Measurements from ENCODE around the gene RPUSD3.

RPUSD3 gene, protein sequence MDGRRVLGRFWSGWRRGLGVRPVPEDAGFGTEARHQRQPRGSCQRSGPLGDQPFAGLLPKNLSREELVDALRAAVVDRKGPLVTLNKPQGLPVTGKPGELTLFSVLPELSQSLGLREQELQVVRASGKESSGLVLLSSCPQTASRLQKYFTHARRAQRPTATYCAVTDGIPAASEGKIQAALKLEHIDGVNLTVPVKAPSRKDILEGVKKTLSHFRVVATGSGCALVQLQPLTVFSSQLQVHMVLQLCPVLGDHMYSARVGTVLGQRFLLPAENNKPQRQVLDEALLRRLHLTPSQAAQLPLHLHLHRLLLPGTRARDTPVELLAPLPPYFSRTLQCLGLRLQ

DNA sequence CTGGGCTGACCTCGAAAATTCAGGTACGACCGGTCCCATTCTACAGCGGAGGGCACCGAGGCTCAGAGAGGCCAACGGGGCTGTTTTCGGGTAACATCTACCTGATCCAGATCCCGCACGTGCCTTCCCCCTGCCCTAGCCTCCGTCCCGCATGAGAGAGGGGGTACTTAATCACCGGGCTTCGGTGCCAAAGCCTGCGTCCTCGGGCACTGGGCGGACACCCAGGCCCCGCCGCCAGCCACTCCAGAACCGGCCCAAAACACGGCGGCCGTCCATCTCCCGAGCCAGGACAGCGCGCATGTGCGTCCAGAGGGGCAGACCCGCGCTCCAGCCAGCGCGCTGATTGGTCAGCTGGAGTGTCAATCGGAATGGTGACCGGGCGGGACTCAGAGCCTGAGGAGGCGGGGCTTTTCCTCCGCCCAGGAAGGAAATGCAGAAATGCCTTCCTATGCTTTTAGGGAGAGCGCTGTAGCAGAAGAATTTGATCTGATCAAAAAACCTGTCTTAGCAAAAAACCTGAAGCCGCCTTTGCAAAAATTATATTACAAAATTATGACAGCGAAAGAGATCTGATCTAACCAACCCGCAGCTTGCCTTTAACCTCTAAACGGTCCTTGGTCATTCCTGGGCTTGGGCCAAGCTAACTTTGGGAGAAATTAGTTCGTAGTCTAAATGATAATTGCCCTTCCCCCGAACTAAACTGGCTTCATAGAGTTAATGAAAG lies at the start of gene RPUSD3:
TSS of gene RPUSD3 (minus strand) at position 294 of the 724 bp plus-strand sequence. CDS start at position 276, 18 bp downstream.
- Mint-ChIP-seq H3K4me3 (peak within 1 kb of the TSS; percentile 99 to 100), H3K27ac (peak within 1 kb of the TSS; percentile 96 to 99), H3K27me3 (no peaks in the 10 kb centered on the region)

GRCh38 chr3:9891072-9891622 lies 47.3 kb upstream of the RPUSD3 start:
- peaks cover 5 to 10% of the 10 kb centered on the region in 2 donors for H3K9me3 Mint-ChIP-seq
- H3K27me3 Mint-ChIP-seq = no peaks in the 10 kb centered on the region
- H3K27ac Mint-ChIP-seq = peak overlapping the region; percentile 99 to 100
- ATAC-seq (no peak), DNase-seq (no peak)
- H3K4me3 Mint-ChIP-seq = peak overlapping the region; percentile 99 to 100
- H3K4me1 Mint-ChIP-seq = peaks cover 48% of the 10 kb centered on the region

More for the DNA sequence above, at the start of gene RPUSD3:
- Mint-ChIP-seq H3K4me1 (peaks cover 46% of the 10 kb centered on the region), H3K9me3 (no peaks in the 10 kb centered on the region)
- DNase-seq = peak; percentile 96 to 98
- ATAC-seq = peak; percentile 98

- Mint-ChIP-seq H3K9me3 (peaks cover 5 to 10% of the 10 kb centered on the region in 2 donors), H3K4me1 (peaks cover 42% of the 10 kb centered on the region), H3K27ac (peak within 1 kb of the TSS; percentile 99 to 100), H3K27me3 (no peaks in the 10 kb centered on the region), H3K4me3 (peak within 1 kb of the TSS; percentile 99 to 100)
- DNase-seq (peak; percentile 87 to 88), ATAC-seq (peak; percentile 92)
Measured at GRCh38 chr3:9890249-9891071, 46.7 kb upstream of the RPUSD3 start, which contains the start of gene JAGN1. Gene JAGN1 (plus strand): TSS chr3:9890610. CDS start chr3:9890723, 113 bp downstream.

DNA sequence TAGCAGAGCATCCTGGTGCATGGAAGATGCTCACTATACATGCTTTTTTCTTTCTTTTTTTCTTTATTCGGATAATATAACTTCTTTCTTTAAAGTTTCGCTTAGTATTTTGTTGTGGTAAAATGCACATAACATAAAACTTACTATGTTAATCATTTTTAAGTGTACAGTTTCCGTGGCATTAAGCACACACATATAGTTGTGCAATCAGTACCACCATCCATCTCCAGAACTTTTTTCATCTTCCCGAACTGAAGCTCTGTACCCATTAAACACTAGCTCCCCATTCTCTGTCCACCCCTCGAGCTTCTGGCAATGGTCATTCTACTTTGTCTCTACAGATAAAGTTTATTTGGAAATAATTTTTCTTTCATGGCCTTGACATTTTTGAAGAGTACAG lies 45.6 kb upstream of the RPUSD3 start:
- H3K9me3 Mint-ChIP-seq = peaks cover 0 to 10% of the 10 kb centered on the region in 2 donors
- no peak overlapping the region for H3K4me3 Mint-ChIP-seq
- DNase-seq = no peak
- no peaks in the 10 kb centered on the region for H3K27me3 Mint-ChIP-seq
- peaks cover 32% of the 10 kb centered on the region for H3K4me1 Mint-ChIP-seq
- ATAC-seq = no peak
- no peak overlapping the region for H3K27ac Mint-ChIP-seq

- Mint-ChIP-seq H3K27me3 (no peaks in the 10 kb centered on the region), H3K9me3 (peaks cover 0 to 10% of the 10 kb centered on the region in 2 donors), H3K4me1 (peaks cover 23% of the 10 kb centered on the region), H3K4me3 (no peak overlapping the region), H3K27ac (no peak overlapping the region)
- no peak for DNase-seq
- no peak for ATAC-seq
Measured at GRCh38 chr3:9888540-9888939, 44.7 kb upstream of the RPUSD3 start.

DNA sequence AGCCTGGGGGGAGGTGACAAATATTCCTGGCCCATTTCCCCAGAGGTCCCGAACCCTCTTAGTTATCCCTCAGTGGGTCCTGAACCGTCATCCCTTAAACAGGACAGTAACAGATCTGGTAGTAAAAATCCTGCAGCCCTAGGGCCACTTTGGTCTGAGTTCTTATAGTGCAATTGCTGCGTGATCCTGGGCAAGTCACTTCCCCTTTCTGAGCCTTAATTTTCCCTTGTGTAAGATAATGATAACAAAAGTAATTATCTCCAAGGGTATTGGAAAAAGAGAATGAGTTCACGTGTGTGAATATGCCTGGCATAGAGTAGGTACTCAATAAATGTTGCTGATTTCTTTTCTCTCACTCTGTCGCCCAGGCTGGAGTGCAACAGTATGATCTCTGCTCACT lies 43.7 kb upstream of the RPUSD3 start:
- H3K27ac Mint-ChIP-seq = no peak overlapping the region
- ATAC-seq = no peak
- H3K9me3 Mint-ChIP-seq = peaks cover 0 to 2% of the 10 kb centered on the region in 2 donors
- H3K4me1 Mint-ChIP-seq = peaks cover 12% of the 10 kb centered on the region
- H3K4me3 Mint-ChIP-seq = no peak overlapping the region
- no peak for DNase-seq
- no peaks in the 10 kb centered on the region for H3K27me3 Mint-ChIP-seq

DNA sequence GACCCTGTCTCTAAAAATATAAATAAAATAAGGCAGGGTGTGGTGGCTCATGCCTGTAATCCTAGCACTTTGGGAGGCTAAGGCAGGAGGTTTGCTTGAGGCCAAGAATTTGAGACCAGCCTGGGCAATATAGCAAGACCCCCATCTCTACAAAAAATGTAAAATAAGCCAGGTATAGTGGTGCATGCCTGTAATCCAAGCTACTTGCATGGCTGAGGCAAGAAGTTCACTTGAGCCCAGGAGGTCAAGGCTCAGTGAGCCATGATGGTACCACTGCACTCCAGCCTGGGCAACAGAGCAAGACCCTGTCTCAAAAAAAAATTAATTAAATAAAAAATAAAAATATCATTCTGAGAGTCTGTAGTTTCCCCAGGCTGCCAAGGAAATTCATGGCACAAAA lies 42.5 kb upstream of the RPUSD3 start:
- DNase-seq = no peak
- Mint-ChIP-seq H3K27ac (no peak overlapping the region), H3K9me3 (no peaks in the 10 kb centered on the region), H3K4me1 (peaks cover 7% of the 10 kb centered on the region), H3K27me3 (no peaks in the 10 kb centered on the region), H3K4me3 (no peak overlapping the region)
- ATAC-seq = no peak

GRCh38 chr3:9884555-9885165 lies 40.9 kb upstream of the RPUSD3 start:
- Mint-ChIP-seq H3K4me1 (peaks cover 2% of the 10 kb centered on the region), H3K9me3 (no peaks in the 10 kb centered on the region), H3K27ac (no peak overlapping the region), H3K4me3 (no peak overlapping the region), H3K27me3 (no peaks in the 10 kb centered on the region)
- ATAC-seq = no peak
- DNase-seq = no peak

GRCh38 chr3:9883706-9884554 lies 40.1 kb upstream of the RPUSD3 start:
- Mint-ChIP-seq H3K27me3 (peaks cover 1% of the 10 kb centered on the region), H3K4me3 (no peak overlapping the region), H3K27ac (no peak overlapping the region), H3K9me3 (no peaks in the 10 kb centered on the region), H3K4me1 (no peaks in the 10 kb centered on the region)
- DNase-seq (no peak), ATAC-seq (no peak)

DNA sequence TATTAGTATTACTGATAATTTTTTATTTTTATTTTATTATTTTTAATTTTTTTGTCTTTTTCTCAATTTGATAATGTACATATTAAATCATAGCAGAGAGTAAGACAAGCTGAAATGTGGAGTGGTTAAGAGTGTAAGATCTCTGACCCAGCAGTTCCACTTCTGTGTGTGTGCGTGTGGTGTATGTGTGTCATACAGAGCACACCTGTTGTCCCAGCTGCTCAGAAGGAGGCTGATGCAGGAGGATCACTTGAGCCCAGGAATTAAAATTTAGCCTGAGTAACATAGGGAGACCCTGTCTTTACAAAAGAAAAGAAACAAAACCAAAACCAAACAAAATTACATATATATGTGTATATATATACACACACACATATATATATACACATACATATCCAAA lies 37.6 kb upstream of the RPUSD3 start:
- no peak for DNase-seq
- no peak overlapping the region for H3K4me3 Mint-ChIP-seq
- no peaks in the 10 kb centered on the region for H3K9me3 Mint-ChIP-seq
- peaks cover 7% of the 10 kb centered on the region for H3K27me3 Mint-ChIP-seq
- no peaks in the 10 kb centered on the region for H3K4me1 Mint-ChIP-seq
- no peak overlapping the region for H3K27ac Mint-ChIP-seq
- ATAC-seq = no peak

- H3K9me3 Mint-ChIP-seq = no peaks in the 10 kb centered on the region
- DNase-seq (no peak), ATAC-seq (no peak)
- H3K27me3 Mint-ChIP-seq = peaks cover 7% of the 10 kb centered on the region
- H3K27ac Mint-ChIP-seq = peak within 1 kb of the TSS; percentile 30 to 57
- no peaks in the 10 kb centered on the region for H3K4me1 Mint-ChIP-seq
- no peak within 1 kb of the TSS for H3K4me3 Mint-ChIP-seq
Measured at GRCh38 chr3:9879830-9880549, 36.2 kb upstream of the RPUSD3 start, which contains the start of gene CIDEC. Gene CIDEC (minus strand): TSS chr3:9880253. CDS start chr3:9878486, 1,767 bp downstream.

- no peak overlapping the region for H3K27ac Mint-ChIP-seq
- H3K4me3 Mint-ChIP-seq = no peak overlapping the region
Measured at GRCh38 chr3:9878700-9879099, 34.9 kb upstream of the RPUSD3 start.

DNA sequence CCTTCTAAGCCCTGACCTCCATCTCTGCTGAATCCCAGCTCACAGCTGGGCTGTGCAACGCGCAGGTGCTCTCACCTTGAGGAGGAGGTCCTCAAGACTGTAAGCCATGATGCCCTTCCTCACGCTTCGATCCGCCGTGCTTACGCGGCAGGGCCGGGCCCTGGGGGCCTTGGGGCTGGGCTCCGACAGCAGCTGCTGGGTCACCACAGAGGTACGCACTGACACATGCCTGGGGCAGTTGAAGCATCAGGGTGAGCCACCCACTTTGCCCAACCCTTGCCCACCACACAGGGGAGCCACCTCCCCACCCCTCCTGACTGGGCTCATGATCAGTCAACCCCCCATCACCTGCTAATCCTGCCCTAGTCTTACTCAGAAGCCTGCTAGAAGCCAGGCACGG lies 33.2 kb upstream of the RPUSD3 start:
- Mint-ChIP-seq H3K27ac (peak overlapping the region in 1 of 2 donors; percentile 82), H3K9me3 (no peaks in the 10 kb centered on the region), H3K27me3 (peaks cover 7% of the 10 kb centered on the region), H3K4me3 (no peak overlapping the region), H3K4me1 (no peaks in the 10 kb centered on the region)
- ATAC-seq = peak; percentile 67
- no peak for DNase-seq

More at GRCh38 chr3:9878700-9879099, 34.9 kb upstream of the RPUSD3 start:
- no peak for ATAC-seq
- no peaks in the 10 kb centered on the region for H3K4me1 Mint-ChIP-seq
- no peak for DNase-seq
- no peaks in the 10 kb centered on the region for H3K9me3 Mint-ChIP-seq
- peaks cover 7% of the 10 kb centered on the region for H3K27me3 Mint-ChIP-seq

All from stimulated activated naive CD8-positive, alpha-beta T cell treated with anti-CD3 and anti-CD28 coated beads, Interleukin-15, amount 100 ng/mL, for 72 hours (primary cell).